OCI-LY1 (cell line): ENCODE results near the gene SENP1.

ENCODE experiments used
- H2AFZ ChIP-seq: fragments of 200-600 bp; sonication (generic), shearing (Covaris generic); 2 replicates; pipeline ENCODE4 v1.6.0; 2014; ENCODE audit warnings: antibody characterized with exemption, mild to moderate bottlenecking, low read length
- H3F3A ChIP-seq: fragments of 200-600 bp; sonication (generic), shearing (Covaris generic); 2 replicates; pipeline ENCODE4 v1.6.0; 2014; ENCODE audit warnings: mild to moderate bottlenecking, antibody characterized with exemption, low read length, moderate library complexity; ENCODE audit not compliant: insufficient read depth
- H3K27ac ChIP-seq: fragments of 200-600 bp; sonication (generic); 2 replicates; pipeline ENCODE4 v1.5.1; 2014; ENCODE audit warnings: low read length, mixed run types, mild to moderate bottlenecking, low read depth; ENCODE audit not compliant: poor library complexity, severe bottlenecking
- H3K27me3 ChIP-seq: fragments of 200-600 bp; sonication (generic); 2 replicates; pipeline ENCODE4 v1.6.0; 2014; ENCODE audit warnings: antibody characterized with exemption, mild to moderate bottlenecking, low read length, moderate library complexity; ENCODE audit not compliant: insufficient read depth
- H3K36me3 ChIP-seq: fragments of 200-600 bp; sonication (generic); 2 replicates; pipeline ENCODE4 v1.6.1; 2014; ENCODE audit warnings: mild to moderate bottlenecking, antibody characterized with exemption, low read length, moderate library complexity, mixed read lengths; ENCODE audit not compliant: insufficient read depth
- H3K4me1 ChIP-seq: fragments of 200-600 bp; sonication (generic); 2 replicates; pipeline ENCODE4 v1.5.1; 2014; ENCODE audit warnings: mild to moderate bottlenecking, low read length, moderate library complexity; ENCODE audit not compliant: insufficient read depth, severe bottlenecking
- H3K4me2 ChIP-seq: fragments of 200-600 bp; sonication (generic), shearing (Covaris generic); 2 replicates; pipeline ENCODE4 v1.6.1; 2014; ENCODE audit warnings: low read length
- H3K4me3 ChIP-seq: fragments of 200-600 bp; sonication (generic); 2 replicates; pipeline ENCODE4 v1.5.1; 2014; ENCODE audit warnings: low read length, low read depth, mild to moderate bottlenecking, mixed read lengths; ENCODE audit not compliant: poor library complexity, severe bottlenecking
- H3K79me2 ChIP-seq: fragments of 200-600 bp; shearing (Covaris generic); 2 replicates; pipeline ENCODE4 v1.6.1; 2016; ENCODE audit warnings: mixed run types, low read length, mixed read lengths; ENCODE audit not compliant: insufficient read depth
- H3K9ac ChIP-seq: fragments of 200-600 bp; sonication (generic), shearing (Covaris generic); 2 replicates; pipeline ENCODE4 v1.6.1; 2014; ENCODE audit warnings: mild to moderate bottlenecking, low read length, mixed read lengths
- H3K9me2 ChIP-seq: fragments of 200-600 bp; sonication (generic), shearing (Covaris generic); 2 replicates; pipeline ENCODE4 v1.6.1; 2014; ENCODE audit warnings: low read depth, mild to moderate bottlenecking, low read length, mixed read lengths
- H3K9me3 ChIP-seq: fragments of 200-600 bp; shearing (Covaris generic); 2 replicates; pipeline ENCODE4 v1.6.1; 2014; ENCODE audit warnings: low read length, mixed read lengths
- H4K20me1 ChIP-seq: fragments of 200-600 bp; sonication (generic), shearing (Covaris generic); 2 replicates; pipeline ENCODE4 v1.6.0; 2016; ENCODE audit warnings: mild to moderate bottlenecking, low read length; ENCODE audit not compliant: insufficient read depth
- CTCF ChIP-seq: fragments of 200-600 bp; sonication (generic), shearing (Covaris generic); IDR thresholded peaks from 2 replicates; pipeline ENCODE4 v1.5.1; 2017; ENCODE audit warnings: mild to moderate bottlenecking, antibody characterized with exemption, low read length, moderate library complexity, mixed read lengths
- EZH2 ChIP-seq: fragments of 200-600 bp; sonication (generic), shearing (Covaris generic); IDR thresholded peaks from 2 replicates; pipeline ENCODE4 v1.8.0; 2017; ENCODE audit warnings: borderline replicate concordance, mixed run types, mild to moderate bottlenecking, antibody characterized with exemption, low read length, moderate library complexity, mixed read lengths

SENP1 gene

GRCh38 chr12:48021485-48022179 lies 84.2 kb downstream of the SENP1 start:
- TF ChIP-seq CTCF (no peak), EZH2 (no peak)
- Histone ChIP-seq H3K79me2 (no peaks in the 10 kb centered on the region), H3K27ac (no peak overlapping the region), H3K4me1 (no peaks in the 10 kb centered on the region), H3K4me3 (no peak overlapping the region), H3K36me3 (no peaks in the 10 kb centered on the region), H3K9me3 (no peaks in the 10 kb centered on the region), H3F3A (no peaks in the 10 kb centered on the region), H4K20me1 (no peaks in the 10 kb centered on the region), H3K4me2 (no peak overlapping the region), H3K9ac (no peak overlapping the region), H3K27me3 (0 out of 2 replicates have a peak, but pooled peaks cover 4% of the 10 kb centered on the region), H2AFZ (no peak overlapping the region), H3K9me2 (no peaks in the 10 kb centered on the region)

GRCh38 chr12:48019639-48020265 lies 86.1 kb downstream of the SENP1 start:
- no peaks in the 10 kb centered on the region for H3K9me3 ChIP-seq
- 0 out of 2 replicates have a peak, but pooled peaks cover 4% of the 10 kb centered on the region for H3K27me3 ChIP-seq
- H3K4me2 ChIP-seq: no peak overlapping the region
- H3K4me3 ChIP-seq: no peak overlapping the region
- H3K27ac ChIP-seq: no peak overlapping the region
- H3K9me2 ChIP-seq: no peaks in the 10 kb centered on the region
- H4K20me1 ChIP-seq: no peaks in the 10 kb centered on the region
- H2AFZ ChIP-seq: no peak overlapping the region
- H3K9ac ChIP-seq: no peak overlapping the region
- H3K4me1 ChIP-seq: no peaks in the 10 kb centered on the region
- no peak for TF ChIP-seq CTCF
- no peak for TF ChIP-seq EZH2
- H3K79me2 ChIP-seq: no peaks in the 10 kb centered on the region
- H3F3A ChIP-seq: no peaks in the 10 kb centered on the region
- H3K36me3 ChIP-seq: no peaks in the 10 kb centered on the region

GRCh38 chr12:48018618-48018995 lies 87.3 kb downstream of the SENP1 start:
- Histone ChIP-seq H4K20me1 (no peaks in the 10 kb centered on the region), H3K27ac (no peak overlapping the region), H3K9me3 (no peaks in the 10 kb centered on the region), H3K79me2 (no peaks in the 10 kb centered on the region), H3K9ac (no peak overlapping the region), H3K9me2 (no peaks in the 10 kb centered on the region), H3K4me3 (no peak overlapping the region), H2AFZ (no peak overlapping the region), H3F3A (no peaks in the 10 kb centered on the region), H3K27me3 (0 out of 2 replicates have a peak, but pooled peaks cover 7% of the 10 kb centered on the region), H3K36me3 (no peaks in the 10 kb centered on the region), H3K4me1 (no peaks in the 10 kb centered on the region), H3K4me2 (no peak overlapping the region)
- TF ChIP-seq CTCF (no peak), EZH2 (no peak)
